Fibroblast of peridontal ligament (primary cell): Measurements from ENCODE around the gene GAS2L1.

Source experiments
- DNase-seq: peaks from one replicate; pipeline ENCODE4 v3.0.0-alpha.2; 2010; ENCODE audit errors: extremely low read depth

Gene GAS2L1

DNA sequence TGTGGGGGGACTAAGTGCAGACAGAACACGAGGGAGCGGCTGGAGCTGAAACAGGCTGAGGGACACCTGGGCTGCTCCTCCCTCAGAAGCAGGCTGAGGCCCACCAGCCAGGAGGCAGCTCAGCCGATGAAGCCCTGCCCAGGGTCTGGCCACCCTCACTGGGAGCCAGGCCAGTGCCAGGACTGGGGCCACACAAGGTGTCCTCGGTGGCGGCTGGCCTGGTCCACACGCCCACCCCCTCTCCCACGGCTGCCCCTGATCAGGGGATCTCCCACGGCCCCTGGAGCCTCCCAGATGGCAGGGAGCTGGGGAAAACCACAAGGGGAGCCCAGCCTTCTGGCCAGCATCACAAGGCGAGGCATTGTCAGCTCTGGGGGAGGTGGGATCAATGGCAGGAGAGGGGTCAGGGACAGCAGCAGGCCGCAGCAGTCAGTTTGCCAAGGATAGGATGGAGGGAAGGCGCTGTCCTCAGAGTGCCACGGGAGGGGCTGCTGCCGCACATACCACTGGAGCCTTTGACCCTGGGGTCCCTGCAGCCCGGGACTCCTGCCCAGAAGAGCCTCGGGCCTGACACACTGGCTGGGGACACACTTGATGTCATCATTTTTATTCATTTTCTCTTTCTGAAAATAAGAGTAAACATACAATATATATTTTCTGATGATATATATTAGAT is 20.8 kb downstream of the GAS2L1 start:
- DNase-seq, result no peak

DNA sequence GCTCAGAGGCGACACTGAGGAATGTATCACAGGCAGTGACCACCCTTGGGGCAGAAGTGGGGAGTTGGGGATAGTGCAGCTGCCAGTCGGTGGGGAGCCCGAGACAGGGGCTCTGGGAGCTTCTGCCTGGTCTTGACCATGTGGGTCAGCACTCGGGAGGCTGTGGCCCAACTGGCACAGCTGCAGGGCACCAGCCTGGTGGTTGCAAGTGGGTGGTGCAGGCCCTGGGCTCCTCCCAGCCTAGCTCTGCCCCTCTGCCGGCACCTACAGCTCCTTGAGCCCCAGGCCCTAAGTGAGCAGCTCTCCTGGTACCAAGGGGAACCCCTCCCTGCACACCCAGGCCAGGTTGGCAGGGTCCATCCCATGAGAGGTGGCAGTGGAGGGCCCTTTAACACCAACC is 21.6 kb downstream of the GAS2L1 start:
- no peak for DNase-seq

DNA sequence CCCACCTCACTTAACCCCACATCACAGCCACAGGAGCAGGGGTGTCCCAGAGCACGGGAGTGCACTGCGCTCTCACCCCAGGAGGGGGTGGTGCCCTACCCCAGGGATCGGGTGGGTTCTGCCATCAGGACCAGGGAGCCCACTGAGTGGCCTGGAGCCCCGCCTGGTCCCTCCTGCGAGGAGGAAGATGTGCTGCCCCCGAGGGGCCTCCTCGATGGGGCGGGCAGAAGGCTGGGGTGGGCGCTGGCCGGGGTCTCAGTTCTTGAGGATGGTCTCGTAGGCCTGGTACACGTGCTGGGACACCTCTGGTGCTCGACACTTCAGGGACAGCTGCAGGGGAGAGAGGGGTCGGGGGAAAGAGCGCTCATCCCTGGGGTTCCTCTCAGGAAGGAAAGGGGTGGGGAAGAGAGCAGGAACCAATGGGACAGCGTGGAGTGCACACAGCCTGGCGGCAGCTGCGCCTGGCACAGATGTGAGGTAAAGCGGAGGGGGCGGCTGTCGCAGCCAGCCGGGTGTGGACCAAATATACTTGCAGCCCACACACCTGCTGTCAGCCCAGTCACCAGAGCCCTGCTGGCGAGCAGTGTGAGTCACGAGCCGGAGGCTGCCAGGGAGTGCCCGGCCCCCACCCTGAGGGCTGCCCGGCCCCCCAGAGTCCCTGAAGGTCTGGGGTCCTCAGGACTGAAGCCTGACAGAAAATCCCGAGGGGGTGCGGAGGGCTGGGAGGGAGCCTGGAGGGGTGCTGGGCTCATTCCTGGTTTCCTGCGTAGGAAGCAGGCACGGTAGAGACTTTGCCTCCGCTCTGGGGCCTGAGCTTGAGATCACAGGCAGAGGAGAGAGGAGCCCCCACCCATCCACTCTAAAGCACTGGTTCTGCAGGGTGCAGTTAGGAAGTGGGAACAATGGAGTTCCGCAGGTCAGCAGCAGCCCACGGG is 22.4 kb downstream of the GAS2L1 start:
- no peak for DNase-seq

DNA sequence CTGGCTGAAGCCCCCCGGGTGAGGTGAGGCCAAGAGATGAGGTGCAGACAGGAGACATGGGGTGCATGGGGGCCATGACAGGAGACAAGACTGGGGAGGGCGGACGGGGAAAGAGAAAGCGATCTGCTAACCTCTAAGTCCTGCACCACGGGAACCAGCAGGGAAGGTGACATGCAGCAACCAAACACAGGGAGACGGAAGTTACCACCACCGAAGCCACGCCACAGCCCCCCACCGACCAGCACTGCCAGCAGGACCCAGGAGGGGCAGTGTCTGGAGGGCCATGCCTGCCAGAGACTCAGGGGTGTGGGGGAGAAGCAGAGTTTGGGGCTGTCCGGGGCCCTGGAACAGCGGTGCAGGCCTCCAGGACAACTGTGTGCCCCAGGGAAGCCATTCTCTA is 23.1 kb downstream of the GAS2L1 start:
- DNase-seq, result no peak

DNA sequence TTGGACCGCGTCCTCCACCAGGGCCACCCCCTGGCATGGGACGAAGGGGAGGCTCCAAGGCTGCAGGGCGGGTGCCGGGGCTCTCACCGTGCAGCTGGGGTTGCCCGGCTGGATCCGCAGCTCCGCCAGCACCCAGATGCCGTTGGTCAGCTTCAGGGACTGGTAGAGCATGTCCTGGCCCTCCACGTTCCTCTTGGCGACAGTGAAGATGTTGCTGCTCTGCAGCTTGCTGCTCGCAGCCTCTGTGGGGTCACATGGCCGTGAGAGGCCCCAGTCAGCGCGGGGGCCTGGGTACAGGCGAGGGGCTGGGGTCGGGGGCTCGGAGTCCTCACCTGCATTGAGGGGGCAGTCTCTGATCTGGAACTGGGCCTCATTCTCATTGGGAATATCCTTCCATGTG is 23.8 kb downstream of the GAS2L1 start:
- no peak for DNase-seq

DNA sequence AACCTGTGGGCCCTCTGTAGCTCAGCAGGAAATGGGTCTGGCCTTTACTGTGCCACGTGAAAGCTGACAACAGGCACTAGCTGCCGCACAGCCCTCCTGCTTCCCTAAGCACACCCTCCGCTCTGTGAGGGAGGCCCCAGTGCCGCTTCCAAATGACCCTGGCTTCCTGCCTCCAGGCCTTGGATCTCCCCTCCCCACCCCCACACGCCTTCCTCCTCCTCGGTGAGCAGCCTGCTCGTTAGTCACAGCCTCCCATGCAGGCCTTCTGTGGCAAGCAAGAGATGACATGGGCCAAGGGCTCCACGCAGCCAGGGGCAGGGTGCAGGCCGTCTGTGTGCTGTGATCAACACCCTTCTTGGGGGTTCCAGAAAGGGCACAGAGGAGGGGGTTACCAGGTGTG is 24.3 kb downstream of the GAS2L1 start:
- DNase-seq, result no peak

DNA sequence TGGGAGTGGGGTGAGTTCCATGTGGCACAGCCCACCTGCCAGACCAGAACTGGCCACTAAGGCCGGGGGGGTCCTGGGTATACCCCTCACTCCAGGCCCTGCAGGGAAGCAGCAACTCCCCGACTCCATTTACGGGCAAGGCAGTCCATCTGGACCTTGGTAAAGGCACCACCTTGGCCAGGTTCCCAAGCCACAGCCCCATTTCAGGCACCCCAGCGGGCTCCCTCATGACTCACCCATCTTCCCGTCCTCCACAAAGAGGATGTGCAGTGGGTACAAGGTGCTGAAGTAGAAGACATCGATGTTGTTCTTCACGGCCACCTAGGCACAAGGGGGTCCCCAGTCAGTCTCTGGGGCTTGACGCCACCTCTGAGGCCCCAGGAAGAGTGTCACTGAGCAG is 24.8 kb downstream of the GAS2L1 start:
- DNase-seq, result no peak

DNA sequence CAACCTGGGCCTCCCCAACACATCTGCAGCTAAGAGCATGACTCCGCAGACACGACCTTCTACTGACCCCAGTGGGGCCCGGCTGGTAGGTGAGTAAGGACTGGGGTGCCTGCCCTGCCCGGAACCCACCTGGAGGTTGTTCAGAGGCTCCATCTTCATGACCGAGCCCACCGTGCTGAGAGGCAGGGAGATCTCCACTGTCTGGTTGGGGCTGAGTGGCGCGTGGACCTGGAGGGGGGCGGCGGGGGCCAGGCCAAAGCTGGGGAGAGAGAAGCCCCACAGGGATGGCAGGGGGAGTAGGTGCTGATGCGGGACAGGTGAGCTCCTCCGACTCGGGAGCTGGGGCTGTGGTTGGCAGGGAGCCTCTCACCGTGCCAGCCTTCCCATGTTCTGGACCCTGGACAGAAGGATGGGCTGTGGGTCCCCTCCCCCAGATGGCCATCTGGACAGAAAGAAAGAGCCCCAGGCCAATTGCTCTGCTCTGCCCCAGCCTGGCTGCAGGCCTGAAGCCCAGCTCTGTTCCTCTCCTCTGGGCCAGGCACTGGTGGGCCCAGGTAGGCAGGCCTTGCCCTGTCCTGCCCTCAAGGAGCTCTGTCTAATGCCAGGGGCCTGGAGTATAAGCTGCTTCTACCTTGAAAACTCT is 25.3 kb downstream of the GAS2L1 start:
- DNase-seq, result no peak

DNA sequence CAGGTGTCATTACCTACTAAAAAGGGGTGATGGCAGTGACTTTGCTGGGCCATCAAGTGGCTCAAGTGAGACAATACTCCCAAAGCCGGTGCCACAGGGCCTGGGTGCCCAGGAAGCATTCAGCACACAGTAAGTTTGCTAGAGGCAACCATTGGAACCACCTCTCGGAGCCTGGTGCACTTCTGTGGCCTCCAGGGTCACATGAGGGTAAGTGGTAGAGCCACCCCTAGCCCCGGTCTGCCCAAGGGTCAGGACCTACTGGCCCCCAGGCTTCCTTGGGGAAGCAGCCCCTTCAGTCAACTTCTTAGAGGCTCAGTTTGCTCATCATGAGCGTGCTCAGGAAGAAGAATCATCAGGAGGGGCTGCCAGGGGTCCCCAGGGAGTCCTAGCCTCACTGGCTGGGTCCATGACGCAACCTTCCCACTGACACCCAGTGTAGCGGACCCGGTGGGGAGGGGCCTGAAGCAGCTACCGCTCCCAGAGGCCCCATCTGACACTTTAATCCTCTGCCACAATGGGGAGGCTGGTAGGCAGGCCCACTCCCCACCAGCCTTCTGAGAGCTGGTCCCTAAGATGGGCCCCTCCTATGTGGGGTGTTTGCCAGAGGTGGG is 26.5 kb downstream of the GAS2L1 start:
- no peak for DNase-seq

DNA sequence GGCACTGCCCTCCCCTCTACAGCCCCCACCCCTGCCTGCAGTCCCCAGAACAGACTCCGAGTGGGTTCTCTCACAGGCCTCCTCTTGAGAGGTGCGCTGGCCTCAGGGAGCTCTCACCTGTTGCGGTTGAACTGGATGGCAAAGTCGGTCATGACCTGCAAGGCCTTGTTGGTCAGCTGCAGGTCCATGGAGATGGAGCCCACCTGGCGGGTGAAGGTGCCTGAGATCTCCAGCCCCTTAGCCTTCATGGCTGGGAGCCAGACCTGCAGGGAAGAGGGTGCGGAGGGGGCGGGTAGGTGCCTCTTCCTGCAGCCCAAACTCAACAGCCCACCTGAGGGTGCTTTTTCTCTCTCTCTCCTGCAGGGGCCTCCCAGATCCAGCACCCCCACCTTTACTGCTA is 27.7 kb downstream of the GAS2L1 start:
- DNase-seq, result no peak

DNA sequence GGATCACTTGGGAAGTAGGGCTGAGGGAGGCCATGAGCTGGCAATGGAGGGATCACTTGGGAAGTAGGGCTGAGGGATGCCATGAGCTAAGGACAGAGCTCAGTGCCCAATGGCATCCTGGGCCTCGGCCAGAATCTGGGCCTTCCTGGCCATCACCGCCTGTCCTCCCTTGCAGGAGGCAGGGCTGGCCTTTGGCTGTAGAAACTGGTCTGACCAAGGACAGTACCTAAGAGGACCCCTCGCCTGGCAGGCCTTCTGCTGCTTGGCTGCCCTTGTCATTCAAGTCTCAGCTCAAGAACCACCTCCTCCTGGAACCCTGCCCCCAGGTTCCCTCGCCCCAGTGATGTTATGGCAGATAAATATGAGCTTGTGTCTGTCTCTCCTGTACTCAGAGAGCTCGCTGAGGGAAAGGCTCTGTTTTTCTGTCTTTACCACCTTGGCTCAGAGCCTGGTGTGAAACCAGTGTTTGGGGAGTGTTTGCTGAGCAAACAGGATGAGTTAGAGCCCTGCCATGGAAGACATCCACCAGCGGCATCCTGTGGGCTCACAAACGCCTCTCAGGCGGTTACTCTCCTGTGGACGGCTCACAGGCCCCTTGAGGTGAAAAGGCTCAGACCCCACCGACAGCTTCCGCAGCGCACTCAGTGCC is 28.4 kb downstream of the GAS2L1 start:
- no peak for DNase-seq

DNA sequence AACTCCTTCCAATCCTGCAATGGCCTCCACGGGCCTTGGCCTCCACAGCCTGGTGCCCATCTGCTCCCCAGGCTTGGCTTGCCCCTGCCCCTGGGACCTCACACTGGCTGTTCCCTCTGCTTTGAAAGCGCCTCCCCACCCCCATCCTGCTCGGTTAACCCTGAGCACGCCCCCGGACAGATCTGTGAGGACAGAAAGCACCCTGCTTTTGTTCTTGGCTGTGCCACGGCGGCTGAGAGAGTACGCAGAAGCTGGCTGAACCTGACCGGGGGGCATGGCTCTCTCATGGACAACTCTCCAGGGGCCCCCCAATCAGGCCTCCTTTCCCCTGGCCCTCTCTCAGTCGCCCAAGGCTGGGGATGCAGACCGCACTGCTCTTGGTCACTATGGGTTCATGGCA is 29.2 kb downstream of the GAS2L1 start:
- no peak for DNase-seq

DNA sequence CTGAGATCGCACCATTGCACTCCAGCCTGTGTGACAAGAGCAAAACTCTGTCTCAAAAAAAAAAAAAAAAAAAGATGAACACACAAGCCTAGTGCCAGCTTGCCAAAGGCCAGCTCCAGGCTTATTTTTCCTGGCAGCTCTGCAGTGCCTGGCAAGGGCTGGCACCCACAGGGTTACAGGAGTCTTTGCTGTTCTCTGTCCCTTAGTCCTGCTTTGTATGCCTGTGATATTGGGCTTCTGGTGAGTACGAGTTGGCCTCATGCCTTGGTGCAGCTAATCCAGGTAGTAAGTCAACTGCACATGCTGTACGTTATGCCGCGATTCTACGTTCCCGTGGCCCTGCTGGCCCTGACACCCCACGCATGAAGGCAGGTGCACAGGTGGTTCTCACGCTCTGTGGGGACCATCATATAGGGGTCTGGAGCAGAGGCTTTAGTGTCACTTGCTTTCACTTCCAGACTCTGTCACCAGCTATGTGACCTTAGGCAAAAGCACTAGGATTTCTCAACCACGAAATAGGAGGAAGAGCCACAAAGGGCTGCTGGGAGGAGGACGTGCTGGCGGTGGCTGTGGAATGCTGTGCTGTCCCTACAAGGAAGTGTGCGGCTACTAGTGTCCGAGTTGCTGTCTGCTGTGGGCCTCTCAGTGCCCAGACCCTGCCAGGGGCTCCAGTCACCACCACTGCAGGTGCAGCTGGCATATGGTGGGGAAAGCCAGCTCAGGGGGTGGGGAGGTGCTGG is 30.5 kb downstream of the GAS2L1 start:
- DNase-seq, result no peak

DNA sequence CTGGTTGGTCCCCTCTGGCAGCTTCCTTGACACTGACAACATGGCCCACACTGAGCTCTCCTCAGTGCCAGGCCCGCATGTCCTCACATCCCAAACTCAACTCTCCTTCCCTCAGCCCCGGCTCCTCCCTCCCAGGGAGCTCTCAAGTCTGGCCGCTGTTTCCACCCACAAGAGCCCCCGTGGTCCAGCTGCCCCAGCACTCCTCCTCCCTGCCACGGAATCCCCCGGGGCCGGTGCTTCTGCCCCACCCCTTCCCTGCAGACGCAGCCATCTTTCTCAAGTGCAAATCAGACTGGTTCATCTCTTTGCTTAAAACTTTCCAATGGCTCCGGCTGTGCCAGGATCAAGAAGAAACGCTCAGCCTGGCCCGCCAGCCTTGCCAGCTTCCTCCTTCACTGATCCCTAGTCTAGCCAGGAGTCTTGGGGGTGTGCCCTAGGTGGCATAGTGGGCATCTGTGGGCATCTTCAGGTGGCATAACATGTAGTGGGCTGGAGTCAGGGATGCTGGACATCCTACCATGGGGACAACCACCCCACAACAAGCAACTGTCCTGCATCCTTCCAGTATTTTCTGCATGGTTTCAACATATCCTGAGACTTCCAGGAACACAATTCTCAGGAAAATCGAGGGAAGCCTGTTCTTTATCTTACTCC is 31.3 kb downstream of the GAS2L1 start:
- DNase-seq, result no peak

DNA sequence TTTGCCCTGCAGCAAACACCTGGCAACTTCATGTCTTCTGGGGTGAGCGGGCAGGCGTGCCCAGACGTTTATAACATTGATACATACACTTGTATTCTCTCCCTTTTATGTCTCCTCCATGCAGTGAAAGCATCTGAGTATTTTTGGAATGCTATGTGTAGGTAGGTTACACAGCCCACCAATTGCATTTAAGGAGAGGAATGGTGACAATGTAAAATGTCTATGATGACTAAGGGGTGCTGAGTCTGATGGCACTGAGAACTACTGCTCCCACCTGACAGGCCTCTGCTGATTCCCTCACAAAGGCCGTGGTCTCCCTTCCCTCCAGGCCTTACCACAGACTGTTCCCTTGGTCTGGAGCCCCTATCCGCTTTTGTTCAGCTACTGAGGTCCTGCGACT is 31.9 kb downstream of the GAS2L1 start:
- DNase-seq, result no peak

DNA sequence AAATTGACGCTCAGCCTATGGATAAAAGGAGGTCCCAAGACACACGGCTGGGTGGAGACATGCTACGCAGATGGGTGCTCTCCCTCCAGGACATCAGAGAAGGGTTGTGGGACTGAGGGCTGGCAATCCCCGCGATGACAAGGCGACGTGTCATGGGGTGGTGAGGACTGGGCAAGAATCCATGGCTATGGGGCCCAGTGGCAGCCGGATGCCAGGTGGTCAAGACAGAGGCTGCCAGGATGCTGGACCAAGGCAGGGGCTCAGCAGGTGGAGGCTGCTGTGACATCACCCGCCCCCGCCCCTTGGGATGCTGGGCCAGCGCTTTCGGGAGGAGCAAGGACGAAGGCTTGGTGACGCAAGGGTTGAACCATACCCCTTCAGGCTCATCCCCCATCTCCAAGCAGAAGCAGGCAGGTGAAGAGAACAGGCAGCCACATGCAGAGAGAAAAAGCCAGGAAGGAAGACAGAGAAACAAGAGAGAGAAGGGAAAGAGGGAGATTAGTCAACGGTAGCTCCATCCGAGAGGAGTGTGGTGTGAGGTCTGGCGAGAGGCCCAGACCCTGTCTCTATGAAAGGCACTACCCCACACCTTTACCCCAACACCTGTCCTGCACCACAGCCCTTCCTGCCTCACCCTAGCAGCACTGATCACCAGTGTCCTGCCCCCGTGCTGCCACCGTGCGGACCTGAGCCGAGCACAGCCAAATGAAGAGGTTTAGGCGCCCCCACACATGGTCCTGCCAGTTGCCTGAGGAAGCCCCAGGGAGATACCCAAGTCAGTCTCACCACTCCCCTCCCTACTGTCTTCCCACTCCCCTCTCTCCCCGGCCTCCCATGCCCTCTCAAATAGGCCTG is 33.2 kb downstream of the GAS2L1 start:
- DNase-seq, result no peak

DNA sequence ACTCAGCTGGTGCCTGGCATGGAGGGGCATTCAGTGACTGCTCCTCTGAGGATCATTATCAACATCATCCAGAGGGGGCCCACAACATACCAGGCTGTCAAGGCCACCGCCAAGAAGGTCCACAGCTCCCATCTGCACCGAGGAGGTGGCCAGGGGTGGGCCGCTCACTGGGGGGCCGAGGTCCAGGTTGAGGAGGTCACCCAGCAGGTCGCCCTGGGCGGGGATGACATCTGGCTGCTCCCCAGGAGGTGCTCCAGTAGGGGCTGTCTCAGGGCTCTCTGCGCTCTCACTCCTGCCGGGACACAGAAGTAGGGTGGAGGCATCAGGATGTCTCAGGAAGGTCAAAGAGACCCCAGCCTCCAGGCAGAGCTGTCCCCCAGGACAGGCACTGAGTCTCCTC is 34.1 kb downstream of the GAS2L1 start:
- DNase-seq, result no peak

DNA sequence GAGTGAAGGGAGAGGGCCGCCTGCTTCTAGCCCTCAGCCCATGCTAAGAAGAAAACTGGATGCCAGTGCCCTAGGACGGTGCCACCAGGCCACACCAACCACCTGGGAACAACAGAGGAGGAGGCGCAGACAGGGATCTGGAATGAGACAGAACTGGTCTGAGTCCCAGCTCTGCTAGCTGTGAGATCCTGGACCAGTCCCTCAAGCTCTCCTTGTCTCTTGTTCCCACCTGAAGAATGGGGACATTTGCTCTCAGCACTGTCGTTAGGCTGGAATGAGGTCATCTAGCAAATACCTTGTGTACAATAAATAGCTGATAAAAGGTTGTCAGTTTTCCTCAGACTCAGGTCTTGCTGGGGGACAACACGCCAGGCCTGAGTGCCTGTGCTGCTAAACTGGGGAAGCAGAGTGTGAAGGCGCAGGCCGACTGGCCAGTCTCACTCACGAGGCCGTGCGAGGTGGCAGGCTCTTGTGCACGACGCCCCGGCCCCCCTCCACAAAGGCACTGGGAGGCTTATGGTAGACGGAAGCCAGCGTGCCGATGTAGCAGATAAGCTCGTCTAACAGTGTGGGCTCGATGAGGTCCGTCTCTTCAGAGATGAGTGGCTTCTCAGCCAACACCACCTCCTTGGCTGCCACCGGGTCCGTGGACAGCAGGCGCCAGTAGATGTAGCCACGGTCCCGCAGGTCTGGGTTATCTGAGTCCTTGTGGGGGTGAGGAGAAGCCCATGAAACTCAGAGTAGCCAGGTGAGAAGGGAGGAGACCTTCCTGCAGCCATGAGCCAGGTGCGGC is 34.8 kb downstream of the GAS2L1 start:
- no peak for DNase-seq

DNA sequence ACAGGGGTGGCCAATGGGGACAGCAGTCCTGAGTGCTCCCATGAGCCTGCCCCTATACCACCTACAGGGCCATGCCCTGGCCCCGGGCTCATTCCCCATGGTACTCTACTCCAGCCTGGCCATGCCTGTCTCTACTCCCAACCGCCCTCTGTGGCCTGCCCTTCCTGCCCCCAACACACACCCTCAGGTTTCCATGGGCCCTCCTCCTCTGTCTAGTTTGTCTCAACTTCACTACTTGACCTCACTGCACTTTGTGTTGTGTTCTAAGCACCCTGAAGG is 35.3 kb downstream of the GAS2L1 start:
- no peak for DNase-seq
